Stimulated activated CD8-positive, alpha-beta memory T cell treated with anti-CD3 and anti-CD28 coated beads, Interleukin-15, amount 100 ng/mL, for 48 hours (primary cell): ENCODE data around the gene SYTL1.
A peak's percentile ranks its signal among the peaks of the same experiment; 100 is the strongest.

Experiments used
- DNase-seq, 2 donors: peaks; one replicate each; pipeline ENCODE4 v3.0.0-alpha.2; 2020; ENCODE audit warnings: low read depth in 2 of 2

SYTL1 gene

GRCh38 chr1:27341525-27342252 is at the start of gene SYTL1:
Gene SYTL1 (plus strand): TSS chr1:27342022. CDS start chr1:27345335, 3,313 bp downstream.
- DNase-seq, result peak in 1 of 2 donors; percentile 61

- DNase-seq, result no peak
Observed at GRCh38 chr1:27292106-27292505, 49.7 kb upstream of the SYTL1 start.

DNA sequence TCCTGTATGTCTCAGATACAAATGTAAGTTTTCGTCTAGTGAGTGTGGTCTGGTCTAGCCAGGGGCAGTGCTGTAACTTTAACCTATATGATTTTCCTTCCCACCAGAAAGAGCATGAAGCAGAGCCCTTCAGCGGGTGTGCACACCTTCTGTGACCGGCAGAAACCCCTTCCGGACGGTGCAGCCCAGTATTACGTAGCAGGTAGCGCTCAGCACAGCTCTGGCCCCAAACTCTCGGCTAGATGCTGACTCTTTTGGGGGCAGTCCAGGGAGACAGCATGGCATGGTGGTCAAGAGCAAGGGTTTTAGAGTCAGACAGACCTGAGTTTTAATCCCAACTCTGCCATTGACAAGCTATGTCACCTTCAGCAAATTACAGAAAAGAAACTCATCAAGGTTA is 47.9 kb upstream of the SYTL1 start:
- DNase-seq, result no peak

DNA sequence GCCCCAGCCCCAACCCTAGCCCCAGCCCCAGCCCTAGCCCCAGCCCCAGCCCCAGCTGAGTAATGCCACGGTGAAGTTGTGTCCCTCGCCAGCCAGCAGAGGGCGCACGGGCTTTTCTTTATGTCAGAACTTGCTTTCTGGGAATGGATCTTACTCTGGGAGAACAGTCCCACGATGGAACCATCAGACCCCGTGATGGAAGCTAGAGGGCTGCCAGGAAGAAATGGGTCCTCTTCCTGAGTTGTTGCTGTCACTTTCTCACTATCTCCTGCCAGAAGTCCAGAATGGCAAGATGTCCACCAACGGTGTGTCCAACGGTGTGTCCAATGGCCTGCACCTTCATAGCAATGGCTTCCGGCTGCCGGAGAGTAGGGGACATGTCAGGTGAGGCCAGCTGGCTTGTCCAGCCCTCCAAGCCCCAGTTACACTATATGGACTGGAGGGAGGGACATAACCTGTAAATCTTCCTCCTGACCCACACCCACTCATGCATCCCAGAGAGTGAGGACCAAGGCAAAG is 45.0 kb upstream of the SYTL1 start:
- DNase-seq, result peak; percentile 22 to 31

GRCh38 chr1:27297903-27298302 is 43.9 kb upstream of the SYTL1 start:
- no peak for DNase-seq

GRCh38 chr1:27298632-27299384 is 43.0 kb upstream of the SYTL1 start:
- DNase-seq, result no peak

GRCh38 chr1:27299385-27300271 is 42.2 kb upstream of the SYTL1 start:
- DNase-seq, result no peak

DNA sequence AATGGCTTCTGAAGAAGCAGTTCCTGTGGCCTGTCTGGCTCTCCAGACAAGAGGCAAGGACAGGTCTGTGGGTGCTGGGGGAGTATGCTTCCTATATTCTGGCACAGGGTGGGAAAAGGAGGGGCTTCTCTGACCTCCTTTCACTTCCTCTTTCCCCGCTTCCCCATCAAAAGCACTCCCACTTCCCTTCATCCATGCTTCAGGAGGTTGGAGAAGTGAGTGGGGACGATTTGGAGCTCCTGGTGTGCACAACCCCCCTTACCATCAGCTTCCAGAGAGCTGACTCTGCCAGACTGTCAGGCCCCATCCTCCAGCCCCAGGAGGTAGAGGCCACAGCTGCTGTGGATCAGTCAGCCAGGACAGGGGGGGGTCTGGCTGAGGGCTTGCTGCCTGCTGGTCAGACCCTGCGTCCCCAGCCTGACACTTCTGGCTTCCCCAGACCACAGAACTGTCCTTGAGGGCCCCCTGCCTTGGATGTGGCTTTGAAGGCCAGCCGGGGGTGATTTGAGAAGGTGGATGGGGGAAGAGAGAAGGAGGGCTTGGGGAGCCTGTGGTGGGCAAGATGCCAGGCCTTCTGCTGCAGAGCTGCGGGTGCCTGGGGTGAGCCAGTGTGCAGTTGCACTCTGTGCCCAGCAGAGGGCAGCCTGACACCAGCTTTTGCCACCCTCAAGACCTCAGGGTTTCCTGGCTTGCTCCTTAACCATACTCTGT is 41.3 kb upstream of the SYTL1 start:
- DNase-seq, result peak; percentile 44 to 56

GRCh38 chr1:27301052-27301422 is 40.8 kb upstream of the SYTL1 start:
- DNase-seq, result no peak

DNA sequence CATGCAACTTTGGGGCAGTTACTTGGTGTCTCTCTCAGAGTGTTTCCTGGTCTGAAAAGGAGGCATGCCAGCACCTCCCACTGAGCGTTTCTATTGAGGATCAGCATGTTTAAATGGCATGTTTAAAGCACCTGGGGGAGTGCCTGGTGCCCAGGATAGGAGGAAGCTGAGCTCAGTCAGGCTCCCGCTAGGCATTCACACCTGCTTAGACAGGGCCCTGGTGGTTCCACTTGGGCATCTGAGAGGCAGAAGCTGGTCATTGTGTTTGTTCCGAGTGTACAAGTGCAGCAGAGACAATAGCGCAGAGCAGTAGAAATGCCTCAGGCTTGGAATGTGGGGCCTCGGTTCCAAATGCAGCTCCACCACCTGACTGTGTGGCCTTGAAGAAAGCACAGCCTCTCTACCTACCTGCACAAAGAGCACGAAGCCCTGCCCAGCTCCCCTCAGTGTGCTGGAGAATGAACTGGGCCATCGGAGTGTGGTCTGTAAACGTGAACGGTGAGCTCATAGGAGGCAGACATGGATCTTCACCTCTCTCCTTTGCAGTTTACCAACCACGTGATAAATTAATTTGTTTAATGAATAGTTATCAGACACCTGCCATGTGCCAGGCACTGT is 40.1 kb upstream of the SYTL1 start:
- no peak for DNase-seq

DNA sequence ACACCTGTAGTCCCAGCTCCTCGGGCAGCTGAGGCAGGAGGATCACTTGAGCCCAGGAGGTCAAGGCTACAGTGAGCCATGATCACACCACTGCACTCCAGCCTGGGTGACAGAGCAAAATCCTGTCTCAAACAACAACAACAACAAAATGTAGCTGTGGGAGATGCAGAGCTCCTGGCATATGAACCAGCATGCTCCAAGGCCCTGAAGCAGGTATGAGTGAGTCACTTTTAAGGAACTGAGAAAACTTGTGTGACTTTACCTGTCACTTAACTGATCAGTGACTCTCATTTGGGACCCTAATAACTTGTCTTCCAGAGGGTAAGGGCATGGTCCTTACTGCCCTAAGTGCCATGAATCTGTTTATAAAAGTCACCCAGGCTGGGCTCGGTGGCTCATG is 39.2 kb upstream of the SYTL1 start:
- no peak for DNase-seq

- DNase-seq, result no peak
Observed at GRCh38 chr1:27303509-27303908, 38.3 kb upstream of the SYTL1 start.

DNA sequence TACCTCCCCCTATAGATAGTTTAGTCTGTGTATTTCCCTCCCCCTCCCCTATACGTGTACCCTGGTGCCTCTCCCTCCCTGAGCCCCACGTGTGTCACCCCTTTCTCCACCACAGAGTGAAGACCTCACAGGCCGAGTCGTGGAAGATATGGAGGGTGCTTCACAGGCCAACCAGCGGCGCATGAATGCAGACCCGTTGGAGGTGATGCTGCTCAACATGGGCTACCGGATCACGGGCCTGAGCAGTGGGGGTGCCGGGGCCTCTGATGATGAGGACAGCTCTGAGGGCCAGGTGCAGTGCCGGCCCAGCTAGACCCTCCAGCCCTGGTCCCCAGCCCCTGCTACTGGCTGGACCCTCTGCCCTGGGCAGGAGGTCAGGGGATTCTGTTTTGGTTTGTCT is 35.8 kb upstream of the SYTL1 start:
- DNase-seq, result no peak

GRCh38 chr1:27306892-27307761 is 34.7 kb upstream of the SYTL1 start:
- DNase-seq, result no peak

DNA sequence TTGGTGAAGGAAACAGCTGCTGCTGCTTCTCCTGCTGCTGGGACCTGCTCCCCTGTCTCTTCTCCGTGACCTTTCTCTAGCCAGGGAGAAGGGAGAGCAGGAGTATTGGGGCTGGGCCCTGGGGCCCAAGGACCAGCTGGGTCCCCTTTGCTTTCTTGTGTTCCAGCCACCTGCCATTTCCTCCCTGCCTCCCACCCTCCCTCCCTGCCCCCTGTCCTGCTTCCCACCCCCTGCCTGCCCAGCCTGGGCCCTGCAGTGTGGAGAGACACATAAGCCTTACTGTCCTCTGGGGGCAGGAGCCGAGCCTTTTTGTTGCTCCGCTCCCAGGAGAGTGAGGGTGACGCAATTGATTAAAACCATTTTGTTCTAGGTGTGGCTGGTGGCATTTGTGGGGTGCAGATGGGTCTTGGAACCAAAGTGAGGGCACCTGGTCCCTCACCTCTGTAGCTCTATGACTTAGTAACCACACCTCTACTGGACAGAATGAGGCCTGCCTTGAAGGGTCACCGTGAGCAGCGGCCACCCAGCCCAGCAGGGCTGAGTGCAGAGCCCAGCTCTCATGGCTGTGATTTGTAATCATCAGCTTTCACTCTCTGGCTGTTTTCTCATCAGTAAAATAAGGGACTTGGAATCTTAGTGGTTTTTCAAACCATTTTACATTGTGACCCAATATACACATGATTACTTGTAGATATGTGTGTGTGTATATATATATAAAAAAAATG is 33.8 kb upstream of the SYTL1 start:
- no peak for DNase-seq

- no peak for DNase-seq
Observed at GRCh38 chr1:27314169-27314568, 27.7 kb upstream of the SYTL1 start.

- DNase-seq, result no peak
Observed at GRCh38 chr1:27314737-27315136, 27.1 kb upstream of the SYTL1 start.

DNA sequence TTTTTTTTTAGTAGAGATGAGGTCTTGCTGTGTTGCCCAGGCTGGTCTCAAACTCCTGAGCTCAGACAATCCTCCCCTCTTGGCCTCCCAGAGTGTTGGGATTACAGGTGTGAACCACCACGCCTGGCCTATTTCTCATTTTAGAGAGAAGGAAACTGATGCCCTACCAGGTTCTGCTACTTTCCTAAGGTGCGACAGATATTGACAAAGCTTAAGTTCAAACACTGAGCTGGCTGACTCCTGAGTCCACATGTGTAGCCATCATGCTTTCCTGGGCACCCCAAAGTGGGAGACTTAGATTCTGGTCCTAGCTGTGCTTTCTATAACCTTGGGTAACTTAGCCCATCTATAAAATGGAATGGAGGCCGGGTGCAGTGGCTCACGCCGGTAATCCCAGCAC is 25.0 kb upstream of the SYTL1 start:
- DNase-seq, result no peak

GRCh38 chr1:27318136-27318535 is 23.7 kb upstream of the SYTL1 start:
- DNase-seq, result no peak
